DMS79 treated with DMSO at 0.1 percent for 48 hours (cell line): ENCODE measurements around the gene MLH1.
A peak's percentile ranks its signal among the peaks of the same experiment; 100 is the strongest.
"Not testable (repeated sequence)": the region's sequence is repeated elsewhere in the genome, so short reads cannot be mapped to it uniquely, and the experiment has no call there.

ENCODE experiments used
- DNase-seq: peaks from one replicate; lab custom pipeline; 2025; lab: John Stamatoyannopoulos, UW

MLH1 gene

DNA sequence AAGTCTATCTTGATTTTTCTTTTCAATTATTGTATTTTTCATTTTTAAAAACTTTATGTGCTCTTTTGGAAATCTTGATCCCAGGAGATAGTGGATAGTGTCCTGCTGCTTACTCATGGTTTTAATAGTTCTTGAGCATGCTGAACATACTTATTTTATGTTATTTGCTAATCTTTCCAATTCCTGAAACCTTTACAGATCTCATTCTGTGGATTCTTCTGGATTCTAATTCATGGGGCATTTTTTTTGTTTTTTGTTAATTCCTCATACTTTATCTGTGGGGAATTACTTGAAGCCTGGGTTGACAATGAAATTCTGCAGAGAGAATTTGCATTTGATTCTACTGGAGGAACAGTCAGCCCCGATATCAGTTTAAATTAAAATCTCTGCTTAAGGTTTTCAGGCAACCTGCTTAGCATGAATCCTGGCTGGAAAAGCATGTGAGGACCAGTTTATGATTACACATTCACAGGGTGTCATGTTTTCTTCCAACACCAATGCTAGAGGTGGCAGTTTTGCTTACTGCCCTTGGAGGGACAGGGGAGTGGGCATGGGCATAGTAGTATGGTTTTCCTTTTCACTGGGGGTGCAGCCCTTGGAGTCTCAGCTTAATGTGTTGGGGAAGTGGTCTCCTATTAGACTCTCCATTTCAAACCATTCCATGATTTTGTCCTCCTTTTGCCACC lies 46.0 kb downstream of the MLH1 start:
- DNase-seq = no peak

- DNase-seq = no peak
Observed at GRCh38 chr3:37040231-37040630, 46.9 kb downstream of the MLH1 start.

- no peak for DNase-seq
Observed at GRCh38 chr3:37041546-37042195, 48.4 kb downstream of the MLH1 start.

DNA sequence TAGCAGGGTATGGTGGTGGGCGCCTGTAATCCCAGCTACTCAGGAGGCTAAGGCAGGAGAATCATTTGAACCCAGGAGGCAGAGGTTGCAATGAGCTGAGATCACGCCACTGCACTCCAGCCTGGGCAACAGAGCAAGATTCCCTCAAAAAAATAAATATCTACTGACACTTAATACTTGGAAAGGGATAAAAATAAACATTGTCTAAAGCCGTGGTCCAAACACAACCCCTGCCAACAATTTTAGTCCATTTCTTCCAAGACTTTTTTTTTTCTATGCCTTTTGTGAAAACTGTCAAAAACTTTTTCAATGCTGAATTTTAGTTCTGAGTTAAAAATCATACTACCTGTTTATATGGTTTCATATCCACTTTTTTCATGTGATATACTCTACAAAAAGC lies 49.4 kb downstream of the MLH1 start:
- not testable (repeated sequence) for DNase-seq

GRCh38 chr3:37050282-37050681 lies 57.0 kb downstream of the MLH1 start:
- peak; percentile 5 for DNase-seq

GRCh38 chr3:37052860-37053259 lies 59.5 kb downstream of the MLH1 start:
- no peak for DNase-seq

- no peak for DNase-seq
Observed at GRCh38 chr3:37053337-37053736, 60.0 kb downstream of the MLH1 start.

DNA sequence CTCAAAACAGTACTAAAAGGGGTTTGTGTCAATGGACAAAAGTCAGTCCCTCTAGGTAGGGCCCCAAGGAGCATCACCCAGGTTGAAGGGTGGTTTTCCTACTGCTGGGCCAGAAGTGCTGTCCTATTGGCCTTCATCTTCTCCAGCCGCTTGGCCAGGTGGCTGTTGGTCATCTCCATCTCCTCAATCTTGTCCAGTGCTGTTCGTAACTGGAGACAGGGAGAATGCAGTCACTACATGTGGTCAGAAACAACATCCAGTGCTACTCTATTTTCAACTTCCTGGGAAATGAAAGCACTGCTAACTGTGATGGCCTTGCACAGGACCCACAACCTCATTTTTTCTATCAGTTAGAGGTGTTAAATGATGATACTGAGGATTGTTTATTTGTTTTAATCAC lies 60.4 kb downstream of the MLH1 start:
- DNase-seq = no peak

GRCh38 chr3:37054370-37054769 lies 61.1 kb downstream of the MLH1 start:
- DNase-seq = no peak

- not testable (repeated sequence) for DNase-seq
Observed at GRCh38 chr3:37055077-37055476, 61.8 kb downstream of the MLH1 start.

DNA sequence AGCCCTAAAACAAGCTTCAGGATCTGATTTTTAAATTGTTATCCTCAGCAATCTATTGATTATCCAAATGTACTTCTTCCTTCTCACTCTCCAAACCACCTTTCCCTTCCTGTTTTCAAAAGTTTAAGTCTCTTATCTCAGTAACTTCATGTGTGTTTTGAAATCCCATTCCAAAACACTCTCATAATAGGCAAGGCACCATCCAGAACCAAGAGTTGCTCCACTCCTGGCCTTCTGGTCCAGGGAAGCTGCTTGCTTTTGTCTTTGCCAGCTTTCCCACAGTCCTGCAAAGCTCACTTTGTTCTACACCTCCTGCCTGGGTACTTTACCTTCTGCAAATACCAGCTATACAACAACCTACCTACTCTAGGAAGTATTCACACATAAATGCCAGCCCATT lies 63.5 kb downstream of the MLH1 start:
- no peak for DNase-seq

- no peak for DNase-seq
Observed at GRCh38 chr3:37058117-37058516, 64.8 kb downstream of the MLH1 start.

DNA sequence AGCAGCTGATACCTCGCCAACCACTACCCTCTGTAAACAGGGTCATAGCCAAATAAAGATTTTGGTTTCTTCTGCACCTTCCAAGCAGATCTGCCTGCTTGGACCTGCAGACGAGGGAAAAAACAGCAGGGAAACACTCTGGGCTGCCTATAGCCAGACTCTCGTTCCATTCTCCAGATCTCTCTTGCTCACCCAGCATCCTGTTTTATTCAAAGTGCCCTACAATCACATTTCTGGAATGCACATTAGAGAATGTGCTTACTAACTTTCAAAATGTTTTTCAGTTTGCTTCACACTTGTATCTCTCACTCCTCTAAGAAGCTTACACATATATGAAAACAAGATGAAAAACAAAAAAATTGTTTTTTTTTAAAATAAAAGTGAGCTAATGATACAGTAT lies 71.4 kb downstream of the MLH1 start:
- DNase-seq = no peak

DNA sequence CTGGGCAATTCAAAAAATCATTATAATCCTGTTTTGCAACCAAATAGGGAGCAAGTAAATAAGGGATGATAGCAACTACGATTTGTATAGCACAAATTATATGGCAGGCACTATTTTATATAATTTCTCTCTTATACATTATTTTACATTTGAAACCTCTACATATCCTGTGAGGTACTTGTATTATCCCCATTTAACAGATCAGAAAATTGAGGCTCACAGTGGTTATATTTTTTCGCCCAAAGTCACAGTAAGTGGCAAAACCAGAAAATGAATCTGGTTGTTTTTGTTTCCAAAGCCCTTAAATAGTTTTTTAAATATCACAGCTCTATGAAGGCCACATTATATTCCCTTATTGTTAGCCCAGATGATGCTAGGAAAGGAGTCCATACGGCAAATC lies 74.3 kb downstream of the MLH1 start:
- no peak for DNase-seq

GRCh38 chr3:37068031-37068430 lies 74.7 kb downstream of the MLH1 start:
- DNase-seq = no peak

GRCh38 chr3:37071921-37072320 lies 78.6 kb downstream of the MLH1 start:
- DNase-seq = no peak

GRCh38 chr3:37072892-37073291 lies 79.6 kb downstream of the MLH1 start:
- DNase-seq = peak; percentile 2

DNA sequence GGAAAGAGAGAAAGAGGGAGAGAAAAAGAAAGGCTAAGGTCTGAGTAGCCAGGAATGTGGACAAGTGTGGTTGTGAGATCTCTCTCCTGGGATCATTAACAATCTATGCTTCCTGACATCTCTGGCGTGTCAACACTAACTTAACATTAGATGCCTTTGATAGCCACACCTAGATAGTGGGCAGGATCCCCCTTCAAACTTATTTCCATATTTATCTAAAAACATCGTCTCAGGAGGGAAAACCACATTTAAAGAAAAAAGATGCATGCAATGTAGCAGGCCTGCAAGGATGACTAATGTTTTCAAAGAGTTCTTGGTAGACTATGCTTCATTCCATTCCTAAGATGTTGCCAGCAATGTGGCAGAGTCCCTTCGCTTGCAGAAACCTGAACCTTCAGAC lies 80.9 kb downstream of the MLH1 start:
- no peak for DNase-seq

GRCh38 chr3:37075955-37076354 lies 82.6 kb downstream of the MLH1 start:
- DNase-seq = no peak

- DNase-seq = no peak
Observed at GRCh38 chr3:37082317-37082716, 89.0 kb downstream of the MLH1 start.

DNA sequence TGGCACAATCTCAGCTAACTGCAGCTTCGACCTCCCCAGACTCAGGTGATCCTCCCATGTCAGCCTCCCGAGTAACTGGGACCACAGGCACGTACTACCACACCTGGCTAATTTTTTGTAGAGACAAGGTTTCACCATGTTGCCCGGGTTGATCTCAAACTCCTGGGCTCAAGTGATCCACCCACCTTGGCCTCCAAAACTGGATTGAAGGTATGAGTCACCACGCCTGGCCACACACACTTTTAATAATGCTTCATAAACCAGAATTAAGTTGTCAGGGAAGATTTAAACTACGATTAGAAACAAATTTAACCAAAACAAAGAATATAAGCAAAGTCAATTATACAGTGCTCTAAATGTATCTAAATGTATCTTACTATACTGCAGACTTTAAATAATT lies 93.6 kb downstream of the MLH1 start:
- no peak for DNase-seq

- no peak for DNase-seq
Observed at GRCh38 chr3:37087870-37088269, 94.6 kb downstream of the MLH1 start.

GRCh38 chr3:37092484-37092883 lies 99.2 kb downstream of the MLH1 start:
- no peak for DNase-seq

- DNase-seq = no peak
Observed at GRCh38 chr3:37093481-37093880, 100.2 kb downstream of the MLH1 start.
